MM.1S (cell line): ENCODE data around the gene ACOT6.
"Not testable (repeated sequence)": the region's sequence is repeated elsewhere in the genome, so short reads cannot be mapped to it uniquely, and the experiment has no call there.

Experiments used
- DNase-seq: peaks from one replicate; pipeline ENCODE4 v3.0.0-alpha.2; 2015
- H2AFZ ChIP-seq: fragments of 300-600 bp; sonication (generic); 2 replicates; pipeline ENCODE4 v1.6.0; 2016; ENCODE audit warnings: antibody characterized with exemption, low read length
- H3F3A ChIP-seq: fragments of 300-600 bp; sonication (generic); 2 replicates; pipeline ENCODE4 v1.6.1; 2016; ENCODE audit warnings: mild to moderate bottlenecking, antibody characterized with exemption, low read length, moderate library complexity, mixed read lengths; ENCODE audit not compliant: insufficient read depth
- H3K27ac ChIP-seq: fragments of 300-600 bp; sonication (generic); 2 replicates; pipeline ENCODE4 v1.5.1; 2016; ENCODE audit warnings: mild to moderate bottlenecking, low read length
- H3K27me3 ChIP-seq: fragments of 300-600 bp; sonication (generic); replicated peaks from 2 replicates; pipeline ENCODE4 v1.6.0; 2016; ENCODE audit warnings: low read length; ENCODE audit not compliant: insufficient read depth
- H3K36me3 ChIP-seq: fragments of 300-600 bp; sonication (generic); replicated peaks from 2 replicates; pipeline ENCODE4 v1.6.1; 2016; ENCODE audit warnings: mild to moderate bottlenecking, low read length, mixed read lengths; ENCODE audit not compliant: insufficient read depth
- H3K4me1 ChIP-seq: fragments of 300-600 bp; sonication (generic); 2 replicates; pipeline ENCODE4 v1.6.1; 2016; ENCODE audit warnings: low read length, mixed read lengths
- H3K4me2 ChIP-seq: fragments of 300-600 bp; sonication (generic); 2 replicates; pipeline ENCODE4 v1.6.0; 2016; ENCODE audit warnings: low read depth, low read length
- H3K4me3 ChIP-seq: fragments of 300-600 bp; sonication (generic); 2 replicates; pipeline ENCODE4 v1.5.1; 2016; ENCODE audit warnings: low read length, mixed read lengths
- H3K79me2 ChIP-seq: fragments of 300-600 bp; sonication (generic); 2 replicates; pipeline ENCODE4 v1.6.1; 2016; ENCODE audit warnings: mixed run types, low read length, mixed read lengths
- H3K9ac ChIP-seq: fragments of 300-600 bp; sonication (generic); 2 replicates; pipeline ENCODE4 v1.6.1; 2016; ENCODE audit warnings: low read length, mixed read lengths
- H3K9me2 ChIP-seq: fragments of 300-600 bp; sonication (generic); replicated peaks from 2 replicates; pipeline ENCODE4 v1.6.1; 2016; ENCODE audit warnings: mild to moderate bottlenecking, low read length, mixed read lengths; ENCODE audit not compliant: insufficient read depth
- H3K9me3 ChIP-seq: fragments of 300-600 bp; sonication (generic); replicated peaks from 2 replicates; pipeline ENCODE4 v1.6.1; 2016; ENCODE audit warnings: mild to moderate bottlenecking, low read length, mixed read lengths; ENCODE audit not compliant: insufficient read depth
- H4K20me1 ChIP-seq: fragments of 300-600 bp; sonication (generic); 2 replicates; pipeline ENCODE4 v1.6.1; 2016; ENCODE audit warnings: mild to moderate bottlenecking, low read length, moderate library complexity, mixed read lengths; ENCODE audit not compliant: insufficient read depth
- CTCF ChIP-seq: fragments of 300-600 bp; sonication (generic); IDR thresholded peaks from 2 replicates; pipeline ENCODE4 v1.5.1; 2016; ENCODE audit warnings: antibody characterized with exemption, low read length, mixed read lengths
- EZH2 ChIP-seq: fragments of 300-600 bp; sonication (generic); optimal IDR thresholded peaks from 2 replicates; pipeline ENCODE3; 2017; ENCODE audit warnings: low read depth, mild to moderate bottlenecking, antibody characterized with exemption, low read length, mixed read lengths
- EZH2phosphoT487 ChIP-seq: fragments of 300-600 bp; sonication (generic); IDR thresholded peaks from 2 replicates; pipeline ENCODE4 v1.6.1; 2018; ENCODE audit warnings: antibody characterized with exemption, low read length

The ACOT6 gene

GRCh38 chr14:73574251-73574650, 38.1 kb upstream of the ACOT6 start:
- H3K9me3 ChIP-seq, H2AFZ ChIP-seq, H3K9me2 ChIP-seq, H3K9ac ChIP-seq, H3K4me2 ChIP-seq, H3K27me3 ChIP-seq, DNase-seq, H4K20me1 ChIP-seq, H3K79me2 ChIP-seq, H3K4me1 ChIP-seq, H3F3A ChIP-seq, H3K36me3 ChIP-seq, H3K27ac ChIP-seq, H3K4me3 ChIP-seq: not testable (repeated sequence)

- Histone ChIP-seq H3K27me3 (no peaks in the 10 kb centered on the region), H3K9ac (no peak overlapping the region), H3K9me3 (no peaks in the 10 kb centered on the region), H3K27ac (no peak overlapping the region), H3K36me3 (no peaks in the 10 kb centered on the region), H4K20me1 (no peaks in the 10 kb centered on the region), H3K79me2 (no peaks in the 10 kb centered on the region), H3F3A (no peaks in the 10 kb centered on the region), H2AFZ (no peak overlapping the region), H3K4me1 (no peaks in the 10 kb centered on the region), H3K4me3 (no peak overlapping the region), H3K4me2 (no peak overlapping the region), H3K9me2 (no peaks in the 10 kb centered on the region)
- TF ChIP-seq CTCF (no peak), EZH2phosphoT487 (no peak), EZH2 (no peak)
- DNase-seq, result no peak
Measured at GRCh38 chr14:73576391-73576790, 35.9 kb upstream of the ACOT6 start.

GRCh38 chr14:73577214-73577613, 35.1 kb upstream of the ACOT6 start:
- not testable (repeated sequence) for H3K79me2 ChIP-seq, H3K27me3 ChIP-seq, H3K4me3 ChIP-seq, H3K36me3 ChIP-seq, H3K4me1 ChIP-seq, H3K27ac ChIP-seq, H4K20me1 ChIP-seq, DNase-seq, H3K9me2 ChIP-seq, H3K9ac ChIP-seq, H3K4me2 ChIP-seq, H3F3A ChIP-seq, H3K9me3 ChIP-seq, H2AFZ ChIP-seq

GRCh38 chr14:73582102-73582979, 30.0 kb upstream of the ACOT6 start:
- not testable (repeated sequence) for H3K9me2 ChIP-seq, H3K9ac ChIP-seq, H3K79me2 ChIP-seq, DNase-seq, H3K36me3 ChIP-seq, H3F3A ChIP-seq, H3K27ac ChIP-seq, H3K4me3 ChIP-seq, H3K9me3 ChIP-seq, H3K4me1 ChIP-seq, H2AFZ ChIP-seq, H3K27me3 ChIP-seq, H4K20me1 ChIP-seq, H3K4me2 ChIP-seq

GRCh38 chr14:73588695-73589094, 23.6 kb upstream of the ACOT6 start:
- Histone ChIP-seq H3F3A (no peaks in the 10 kb centered on the region), H3K4me3 (no peak overlapping the region), H3K9me2 (no peaks in the 10 kb centered on the region), H3K27me3 (no peaks in the 10 kb centered on the region), H3K27ac (no peak overlapping the region), H2AFZ (no peak overlapping the region), H3K36me3 (no peaks in the 10 kb centered on the region), H3K4me2 (no peak overlapping the region), H3K9me3 (no peaks in the 10 kb centered on the region), H3K4me1 (no peaks in the 10 kb centered on the region), H3K9ac (no peak overlapping the region), H4K20me1 (no peaks in the 10 kb centered on the region), H3K79me2 (no peaks in the 10 kb centered on the region)
- DNase-seq, result no peak
- TF ChIP-seq EZH2phosphoT487, result no peak
- TF ChIP-seq EZH2, result no peak
- TF ChIP-seq CTCF, result no peak
